A549 (cell line): Measurements from ENCODE around the gene HSP90AA1.

ENCODE experiments used
- CEBPB ChIP-seq, 2 experiments: fragments of >200 bp in 1 of 2; sonication (Bioruptor Twin) in 1 of 2; formaldehyde crosslinking in 1 of 2; IDR thresholded peaks; 2 replicates each; pipeline ENCODE4 v1.6.1; 2012 to 2016
- CHD2 ChIP-seq: fragments of 150-350 bp; IDR thresholded peaks from 2 replicates; pipeline ENCODE4 v1.6.1; 2014; ENCODE audit warnings: low read length; ENCODE audit not compliant: partially characterized antibody
- ELK1 ChIP-seq: fragments of 150-350 bp; IDR thresholded peaks from 2 replicates; pipeline ENCODE4 v1.6.1; 2014; ENCODE audit warnings: low read depth, mild to moderate bottlenecking, low read length
- ESRRA ChIP-seq: fragments of 150-350 bp; IDR thresholded peaks from 2 replicates; pipeline ENCODE4 v1.6.1; 2014; ENCODE audit warnings: mild to moderate bottlenecking, low read length, borderline replicate concordance
- HMGXB4 ChIP-seq: fragments of 250-450 bp; sonication (Bioruptor Pico); IDR thresholded peaks from 2 replicates; pipeline ENCODE4 v1.5.0; 2021; ENCODE audit warnings: mild to moderate bottlenecking, moderate library complexity, borderline replicate concordance
- JUNB ChIP-seq: fragments of >200 bp; sonication (Bioruptor Twin); formaldehyde crosslinking; IDR thresholded peaks from 2 replicates; pipeline ENCODE4 v1.6.1; 2016
- MYC ChIP-seq: IDR thresholded peaks from 2 replicates; pipeline ENCODE4 v1.6.1; 2012; ENCODE audit warnings: mild to moderate bottlenecking, inconsistent platforms, low read length, improper control_type of control experiment, borderline replicate concordance
- PHF8 ChIP-seq: fragments of 200-600 bp; sonication (generic); IDR thresholded peaks from 2 replicates; pipeline ENCODE4 v1.6.1; 2016; ENCODE audit warnings: low read depth, mild to moderate bottlenecking, antibody characterized with exemption, moderate library complexity, borderline replicate concordance
- POLR2A ChIP-seq: IDR thresholded peaks from 2 replicates; pipeline ENCODE4 v1.6.1; 2012; ENCODE audit warnings: mild to moderate bottlenecking, low read length
- REST ChIP-seq: fragments of 200-600 bp; sonication (generic); IDR thresholded peaks from 2 replicates; pipeline ENCODE4 v1.6.1; 2016; ENCODE audit warnings: antibody characterized with exemption, mild to moderate bottlenecking, moderate library complexity
- RNF2 ChIP-seq: fragments of 200-600 bp; sonication (generic); IDR thresholded peaks from 2 replicates; pipeline ENCODE4 v1.6.1; 2016; ENCODE audit warnings: low read depth, mild to moderate bottlenecking, antibody characterized with exemption, moderate library complexity, borderline replicate concordance
- TP53 ChIP-seq: fragments of 250-450 bp; sonication (Bioruptor Pico); IDR thresholded peaks from 2 replicates; pipeline ENCODE4 v1.5.0; 2021; ENCODE audit warnings: mild to moderate bottlenecking, moderate library complexity
- TF ChIP-seq, protein P1 (sequence below): fragments of >200 bp; sonication (Bioruptor Twin); formaldehyde crosslinking; IDR thresholded peaks from 3 replicates; pipeline ENCODE4 v1.5.1; 2016
- TF ChIP-seq, protein P2 (sequence below): IDR thresholded peaks from 2 replicates; pipeline ENCODE4 v1.6.1; 2012

- no peak for TF ChIP-seq REST
- TF ChIP-seq, protein P1, sequence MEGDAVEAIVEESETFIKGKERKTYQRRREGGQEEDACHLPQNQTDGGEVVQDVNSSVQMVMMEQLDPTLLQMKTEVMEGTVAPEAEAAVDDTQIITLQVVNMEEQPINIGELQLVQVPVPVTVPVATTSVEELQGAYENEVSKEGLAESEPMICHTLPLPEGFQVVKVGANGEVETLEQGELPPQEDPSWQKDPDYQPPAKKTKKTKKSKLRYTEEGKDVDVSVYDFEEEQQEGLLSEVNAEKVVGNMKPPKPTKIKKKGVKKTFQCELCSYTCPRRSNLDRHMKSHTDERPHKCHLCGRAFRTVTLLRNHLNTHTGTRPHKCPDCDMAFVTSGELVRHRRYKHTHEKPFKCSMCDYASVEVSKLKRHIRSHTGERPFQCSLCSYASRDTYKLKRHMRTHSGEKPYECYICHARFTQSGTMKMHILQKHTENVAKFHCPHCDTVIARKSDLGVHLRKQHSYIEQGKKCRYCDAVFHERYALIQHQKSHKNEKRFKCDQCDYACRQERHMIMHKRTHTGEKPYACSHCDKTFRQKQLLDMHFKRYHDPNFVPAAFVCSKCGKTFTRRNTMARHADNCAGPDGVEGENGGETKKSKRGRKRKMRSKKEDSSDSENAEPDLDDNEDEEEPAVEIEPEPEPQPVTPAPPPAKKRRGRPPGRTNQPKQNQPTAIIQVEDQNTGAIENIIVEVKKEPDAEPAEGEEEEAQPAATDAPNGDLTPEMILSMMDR = no peak
- no peak for TF ChIP-seq POLR2A
- no peak for TF ChIP-seq MYC
- TF ChIP-seq HMGXB4 (CRISPR knock-in tag) = no peak
- no peak for TF ChIP-seq ELK1
- TF ChIP-seq, protein P2, sequence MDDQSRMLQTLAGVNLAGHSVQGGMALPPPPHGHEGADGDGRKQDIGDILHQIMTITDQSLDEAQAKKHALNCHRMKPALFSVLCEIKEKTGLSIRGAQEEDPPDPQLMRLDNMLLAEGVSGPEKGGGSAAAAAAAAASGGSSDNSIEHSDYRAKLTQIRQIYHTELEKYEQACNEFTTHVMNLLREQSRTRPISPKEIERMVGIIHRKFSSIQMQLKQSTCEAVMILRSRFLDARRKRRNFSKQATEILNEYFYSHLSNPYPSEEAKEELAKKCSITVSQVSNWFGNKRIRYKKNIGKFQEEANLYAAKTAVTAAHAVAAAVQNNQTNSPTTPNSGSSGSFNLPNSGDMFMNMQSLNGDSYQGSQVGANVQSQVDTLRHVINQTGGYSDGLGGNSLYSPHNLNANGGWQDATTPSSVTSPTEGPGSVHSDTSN = no peak
- no peak for TF ChIP-seq CEBPB (IDR thresholded peaks at IDR 0.05)
- no peak for TF ChIP-seq PHF8
- no peak for TF ChIP-seq TP53 (CRISPR knock-in tag)
- TF ChIP-seq ESRRA = no peak
- no peak for TF ChIP-seq JUNB
- no peak for TF ChIP-seq CHD2
- TF ChIP-seq RNF2 = no peak
Observed at GRCh38 chr14:102089621-102090343, 2.9 kb upstream of the HSP90AA1 start.
